SH-SY5Y (cell line): ENCODE data around the gene LGALS8.

ENCODE experiments used
- GATA2 ChIP-seq: IDR thresholded peaks from 2 replicates; pipeline ENCODE4 v1.6.1; 2011; ENCODE audit warnings: mild to moderate bottlenecking, low read depth, low read length
- GATA3 ChIP-seq: IDR thresholded peaks from 2 replicates; pipeline ENCODE4 v1.6.1; 2011; ENCODE audit warnings: low read depth, mild to moderate bottlenecking, low read length, moderate library complexity

DNA sequence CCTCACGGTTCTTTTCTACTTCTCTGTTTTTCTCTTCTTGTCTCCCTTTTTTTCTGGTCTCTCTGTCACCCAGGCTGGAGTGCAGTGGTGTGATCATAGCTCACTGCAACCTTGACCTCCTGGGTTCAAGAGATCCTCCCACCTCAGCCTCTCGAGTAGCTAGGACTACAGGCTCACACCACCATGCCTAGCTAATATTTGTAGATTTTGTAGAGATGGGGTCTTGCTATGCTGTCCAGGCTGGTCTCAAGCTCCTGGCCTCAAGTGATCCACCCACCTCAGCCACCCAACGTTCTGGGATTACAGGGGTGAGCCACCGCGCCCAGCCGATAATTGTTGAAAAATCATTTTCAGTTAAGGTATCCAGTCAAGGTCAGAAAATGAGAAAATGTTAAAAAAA lies 25.9 kb upstream of the LGALS8 start:
- TF ChIP-seq GATA2 (no peak), GATA3 (no peak)
